B cell (primary cell): ENCODE data around the gene VIP. TPM values are rescaled to one million over a fixed set of nuclear protein-coding genes. Genes with fewer than 3 reads are reported as not detected.

Source experiments
- ATAC-seq: fragments of 200-7000 bp; cut with Tn5 transposase; one replicate; pipeline ENCODE4 v1.10.0; 2021; ENCODE audit warnings: low read depth, mild to moderate bottlenecking, moderate number of reproducible peaks, moderate library complexity
- CTCF ChIA-PET: fragments of 350-600 bp; sonication (Branson Sonifier 250); formaldehyde crosslinking; loops from one replicate; lab custom pipeline; 2021; ENCODE audit warnings: antibody characterized with exemption, inconsistent platforms; lab: Charles Lee
- POLR2A ChIA-PET: fragments of 350-600 bp; sonication (Branson Sonifier 250); formaldehyde crosslinking; loops from one replicate; lab custom pipeline; 2021; ENCODE audit warnings: antibody characterized with exemption; lab: Charles Lee
- DNase-seq: peaks from one replicate; pipeline ENCODE4 v3.0.0; 2013
- H2AFZ ChIP-seq: 2 replicates; pipeline ENCODE4 v1.6.1; 2012; ENCODE audit warnings: mild to moderate bottlenecking, low read depth, low read length; ENCODE audit not compliant: insufficient read depth, poor library complexity, severe bottlenecking
- H3K27ac ChIP-seq, 2 donors: 1 replicate in 1 of 2; 2 replicates in 1 of 2; pipeline ENCODE4 v1.5.1; 2012 to 2013; ENCODE audit warnings: low read length in 2 of 2, mild to moderate bottlenecking in 2 of 2, moderate library complexity in 1 of 2
- H3K27me3 ChIP-seq, 4 experiments: fragments of 200-600 bp in 1 of 4; sonication (generic) in 1 of 4; replicated peaks in 1 of 4; 1 replicate in 2 of 4; 2 replicates in 2 of 4; pipeline versions ENCODE4 v1.6.1 to v1.7.0; 2013 to 2016; ENCODE audit warnings: low read length in 3 of 4, mild to moderate bottlenecking in 2 of 4, mixed read lengths in 1 of 4, moderate library complexity in 1 of 4; ENCODE audit not compliant: insufficient read depth in 4 of 4, control insufficient read depth in 3 of 4; ENCODE audit errors: control extremely low read depth in 1 of 4
- H3K36me3 ChIP-seq, 2 experiments: replicated peaks in 1 of 2; 1 replicate in 1 of 2; 2 replicates in 1 of 2; pipeline versions ENCODE4 v1.6.1 to v1.7.1; 2013; ENCODE audit warnings: low read length in 1 of 2; ENCODE audit not compliant: insufficient read depth in 2 of 2, control insufficient read depth in 1 of 2; ENCODE audit errors: control extremely low read depth in 1 of 2, extremely low read depth in 1 of 2
- H3K4me1 ChIP-seq, 2 donors: fragments of 200-600 bp in 1 of 2; sonication (generic) in 1 of 2; 1 replicate in 1 of 2; 2 replicates in 1 of 2; pipeline versions ENCODE4 v1.5.1 to v1.6.1; 2013 to 2017; ENCODE audit warnings: low read length in 2 of 2; ENCODE audit not compliant: control insufficient read depth in 2 of 2, insufficient read depth in 2 of 2
- H3K4me2 ChIP-seq: replicated peaks from 2 replicates; pipeline ENCODE3; 2012; ENCODE audit warnings: mild to moderate bottlenecking, low read depth, low read length; ENCODE audit not compliant: poor library complexity, severe bottlenecking
- H3K4me3 ChIP-seq, 5 experiments: fragments of 200-600 bp in 1 of 5; sonication (generic) in 1 of 5; 1 replicate in 3 of 5; 2 replicates in 2 of 5; pipeline versions ENCODE4 v1.5.1 to v1.7.0; 2011 to 2016; ENCODE audit warnings: low read length in 4 of 5, mild to moderate bottlenecking in 4 of 5, low read depth in 2 of 5, control low read depth in 1 of 5, moderate library complexity in 1 of 5; ENCODE audit not compliant: insufficient read depth in 1 of 5; ENCODE audit errors: control extremely low read depth in 1 of 5, extremely low read depth in 1 of 5
- H3K79me2 ChIP-seq: fragments of 200-600 bp; sonication (generic); one replicate; pipeline ENCODE4 v1.6.0; 2016; ENCODE audit warnings: low read length; ENCODE audit not compliant: control insufficient read depth, insufficient read depth
- H3K9ac ChIP-seq: fragments of 200-600 bp; sonication (generic); 2 replicates; pipeline ENCODE4 v1.6.1; 2017; ENCODE audit warnings: mild to moderate bottlenecking, low read length, moderate library complexity
- H3K9me3 ChIP-seq, 3 donors: one replicate each; pipeline versions ENCODE4 v1.6.1 to v1.7.1; 2013; ENCODE audit warnings: low read length in 2 of 3; ENCODE audit not compliant: control insufficient read depth in 2 of 3, insufficient read depth in 1 of 3; ENCODE audit errors: control extremely low read depth in 1 of 3
- H4K20me1 ChIP-seq: 2 replicates; pipeline ENCODE4 v1.6.0; 2012; ENCODE audit warnings: mild to moderate bottlenecking, low read length; ENCODE audit not compliant: insufficient read depth, control insufficient read depth, poor library complexity, severe bottlenecking
- H3K27ac Mint-ChIP-seq: one replicate; pipeline ENCODE4 v1.8.0; 2021; ENCODE audit warnings: mixed read lengths
- H3K27me3 Mint-ChIP-seq: one replicate; pipeline ENCODE4 v1.8.0; 2021; ENCODE audit warnings: mixed read lengths
- H3K4me1 Mint-ChIP-seq: one replicate; pipeline ENCODE4 v1.8.0; 2021; ENCODE audit warnings: mixed read lengths
- H3K4me3 Mint-ChIP-seq: one replicate; pipeline ENCODE4 v1.8.0; 2021; ENCODE audit warnings: mixed read lengths
- H3K9me3 Mint-ChIP-seq: one replicate; pipeline ENCODE4 v1.8.0; 2022; ENCODE audit warnings: mixed read lengths; ENCODE audit not compliant: insufficient read depth
- EZH2 ChIP-seq: IDR thresholded peaks from 2 replicates; pipeline ENCODE4 v1.6.1; 2012; ENCODE audit warnings: borderline replicate concordance, low read depth, mild to moderate bottlenecking, moderate library complexity, low read length; ENCODE audit not compliant: insufficient read depth, poor library complexity, severe bottlenecking
- intact Hi-C: fragments of 100-400 bp; cut with micrococcal nuclease; formaldehyde crosslinking; loops from one replicate; pipeline ENCODE4 v1.10.0; 2022
- polyA plus RNA-seq: library from polyadenylated mRNA; depleted of rRNA; stranded (reverse); fragments of >200 nt; gene quantifications from 2 replicates; pipeline ENCODE4 v1.2.3, GENCODE V29; 2012
- total RNA-seq, 2 donors: library from RNA; stranded (reverse); fragments of 120-200 nt in 1 of 2; gene quantifications; 1 replicate in 1 of 2; 2 replicates in 1 of 2; pipeline versions ENCODE4 v1.2.3 to v1.2.4, GENCODE V29; 2013 to 2022
- TF ChIP-seq, protein P1 (sequence below): fragments of 200-600 bp; IDR thresholded peaks from one replicate; pipeline ENCODE4 v1.8.0; 2022; ENCODE audit warnings: antibody characterized with exemption, mild to moderate bottlenecking

The VIP gene
- total and polyA plus RNA-seq, 2 donors (not counting 1 experiment from before 2014, with no cell fraction given): not detected

DNA sequence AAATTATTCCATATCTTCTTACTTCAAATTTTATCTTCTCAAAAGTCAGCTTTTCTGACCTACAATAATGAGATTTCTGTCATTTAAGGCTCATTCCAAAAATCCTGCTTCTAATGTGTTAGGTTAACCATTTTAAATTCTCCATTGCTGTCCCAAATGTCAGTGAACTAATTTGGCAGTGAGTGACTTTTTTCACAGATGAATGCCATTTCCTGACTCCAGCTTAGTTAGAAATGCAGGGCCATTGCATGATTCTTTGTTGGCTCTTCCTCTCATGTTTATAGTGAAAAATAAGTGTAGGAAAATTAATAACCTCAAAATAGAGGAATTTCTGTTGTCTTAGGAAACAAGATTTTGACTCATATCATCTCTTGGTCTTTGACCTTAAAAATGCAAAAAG lies 44.1 kb downstream of the VIP start:
- CTCF ChIA-PET: no interaction called here

DNA sequence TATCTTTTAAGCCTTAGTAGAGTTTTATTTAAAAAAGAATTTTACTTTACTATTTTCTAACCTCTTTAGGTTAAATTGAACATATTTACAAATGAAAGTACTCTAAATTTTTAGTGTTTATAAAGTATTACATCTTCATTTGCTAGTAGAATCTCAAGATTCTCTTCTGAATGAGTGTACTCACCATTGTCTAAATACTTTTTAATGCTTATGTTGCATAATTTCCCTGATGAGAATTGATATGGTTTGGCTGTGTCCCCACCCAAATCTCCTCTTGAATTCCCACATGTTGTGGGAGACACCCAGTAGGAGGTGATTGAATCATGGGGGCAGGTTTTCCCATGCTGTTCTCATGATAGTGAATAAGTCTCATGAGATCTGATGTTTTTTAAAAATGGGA lies 53.6 kb downstream of the VIP start:
- TF ChIP-seq, protein P1, sequence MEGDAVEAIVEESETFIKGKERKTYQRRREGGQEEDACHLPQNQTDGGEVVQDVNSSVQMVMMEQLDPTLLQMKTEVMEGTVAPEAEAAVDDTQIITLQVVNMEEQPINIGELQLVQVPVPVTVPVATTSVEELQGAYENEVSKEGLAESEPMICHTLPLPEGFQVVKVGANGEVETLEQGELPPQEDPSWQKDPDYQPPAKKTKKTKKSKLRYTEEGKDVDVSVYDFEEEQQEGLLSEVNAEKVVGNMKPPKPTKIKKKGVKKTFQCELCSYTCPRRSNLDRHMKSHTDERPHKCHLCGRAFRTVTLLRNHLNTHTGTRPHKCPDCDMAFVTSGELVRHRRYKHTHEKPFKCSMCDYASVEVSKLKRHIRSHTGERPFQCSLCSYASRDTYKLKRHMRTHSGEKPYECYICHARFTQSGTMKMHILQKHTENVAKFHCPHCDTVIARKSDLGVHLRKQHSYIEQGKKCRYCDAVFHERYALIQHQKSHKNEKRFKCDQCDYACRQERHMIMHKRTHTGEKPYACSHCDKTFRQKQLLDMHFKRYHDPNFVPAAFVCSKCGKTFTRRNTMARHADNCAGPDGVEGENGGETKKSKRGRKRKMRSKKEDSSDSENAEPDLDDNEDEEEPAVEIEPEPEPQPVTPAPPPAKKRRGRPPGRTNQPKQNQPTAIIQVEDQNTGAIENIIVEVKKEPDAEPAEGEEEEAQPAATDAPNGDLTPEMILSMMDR: no peak
- TF ChIP-seq EZH2: no peak
- intact Hi-C loops: no loop called here

More for the DNA sequence above, 44.1 kb downstream of the VIP start:
- intact Hi-C loops: no loop called here
- POLR2A ChIA-PET: no interaction called here
- Histone ChIP-seq H3K27ac (no peak overlapping the region), H3K4me3 (no peak overlapping the region), H3K79me2 (no peaks in the 10 kb centered on the region), H2AFZ (no peak overlapping the region), H4K20me1 (no peaks in the 10 kb centered on the region), H3K9me3 (no peaks in the 10 kb centered on the region), H3K9ac (no peak overlapping the region), H3K27me3 (no peaks in the 10 kb centered on the region), H3K4me1 (no peaks in the 10 kb centered on the region), H3K36me3 (no peaks in the 10 kb centered on the region), H3K4me2 (no peak overlapping the region)
- H3K9me3 Mint-ChIP-seq: no peaks in the 10 kb centered on the region
- H3K4me1 Mint-ChIP-seq: no peaks in the 10 kb centered on the region
- no peak overlapping the region for H3K27ac Mint-ChIP-seq
- ATAC-seq (no peak), DNase-seq (no peak)
- no peak overlapping the region for H3K4me3 Mint-ChIP-seq
- TF ChIP-seq, protein P1: no peak
- no peak for TF ChIP-seq EZH2
- H3K27me3 Mint-ChIP-seq: peaks cover 6% of the 10 kb centered on the region

More for the DNA sequence above, 53.6 kb downstream of the VIP start:
- DNase-seq (no peak), ATAC-seq (no peak)
- Histone ChIP-seq H3K4me3 (no peak overlapping the region), H3K27me3 (no peaks in the 10 kb centered on the region), H4K20me1 (no peaks in the 10 kb centered on the region), H2AFZ (no peak overlapping the region), H3K9me3 (no peaks in the 10 kb centered on the region), H3K4me2 (no peak overlapping the region), H3K79me2 (no peaks in the 10 kb centered on the region), H3K36me3 (no peaks in the 10 kb centered on the region), H3K9ac (no peak overlapping the region), H3K27ac (no peak overlapping the region), H3K4me1 (no peaks in the 10 kb centered on the region)
- no peak overlapping the region for H3K4me3 Mint-ChIP-seq
- peaks cover 2% of the 10 kb centered on the region for H3K9me3 Mint-ChIP-seq
- POLR2A ChIA-PET: no interaction called here
- CTCF ChIA-PET: no interaction called here
- H3K4me1 Mint-ChIP-seq: no peaks in the 10 kb centered on the region
- no peaks in the 10 kb centered on the region for H3K27me3 Mint-ChIP-seq
- no peak overlapping the region for H3K27ac Mint-ChIP-seq

Other genes starting within 250 kb of the VIP start
- gene SYNE1, start 113.4 kb upstream of the VIP start, total RNA-seq: 108 and 125 TPM in 2 replicates
- 48.8 and 49.2 TPM in 2 replicates for gene SYNE1, start 113.4 kb upstream of the VIP start, polyA plus RNA-seq
- gene MYCT1, start 52.9 kb upstream of the VIP start, total RNA-seq: not detected in 2 replicates
- not detected in 2 replicates for gene MYCT1, start 52.9 kb upstream of the VIP start, polyA plus RNA-seq
- 14.1 and 14.6 TPM in 2 replicates for gene FBXO5, start 232.2 kb downstream of the VIP start, total RNA-seq
- 3.9 and 4.1 TPM in 2 replicates for gene FBXO5, start 232.2 kb downstream of the VIP start, polyA plus RNA-seq